ENCODE data around the gene KRT5. TPM values are rescaled to one million over a fixed set of nuclear protein-coding genes. Genes with fewer than 3 reads are reported as not detected.

KRT5 gene
- polyA plus RNA-seq: 10 to 100 TPM in 1 of 3 donors, 1 to 10 TPM in 1, under 1 TPM in 1; 0.99 to 12.1 (median 1.8) TPM

- 86 to 89% (median 87%) methylated on average over 28 to 29 of the region's 29 CpGs for WGBS, 3 donors
- no peak within 1 kb of the TSS for H3K27ac ChIP-seq (ENCODE audit: low read depth, low read length)
Measured at GRCh38 chr12:52519826-52520662, at the start of gene KRT5. Gene KRT5, minus strand, starts transcription at chr12:52520394. Its CDS starts 98 bp downstream, at chr12:52520296.

- H3K27ac ChIP-seq (ENCODE audit: low read depth, low read length): no peak overlapping the region
- WGBS, 3 donors: 83 to 95% (median 92%) methylated on average over 12 of the region's 12 CpGs
Measured at GRCh38 chr12:52568111-52568510, 47.9 kb upstream of the KRT5 start.

GRCh38 chr12:52566847-52567291 lies 46.7 kb upstream of the KRT5 start:
- H3K27ac ChIP-seq (ENCODE audit: low read depth, low read length): no peak overlapping the region
- 43 to 78% (median 75%) methylated on average over 8 of the region's 8 CpGs for WGBS, 3 donors

GRCh38 chr12:52564582-52564981 lies 44.4 kb upstream of the KRT5 start:
- WGBS, 3 donors: 59 to 71% (median 70%) methylated on average over 1 of the region's 1 CpG
- H3K27ac ChIP-seq (ENCODE audit: low read depth, low read length): no peak overlapping the region

- WGBS, 3 donors: 62 to 63% (median 63%) methylated on average over 3 of the region's 3 CpGs
- no peak overlapping the region for H3K27ac ChIP-seq (ENCODE audit: low read depth, low read length)
Measured at GRCh38 chr12:52561880-52562449, 41.8 kb upstream of the KRT5 start.

- 82 to 84% (median 84%) methylated on average over 4 of the region's 4 CpGs for WGBS, 3 donors
- H3K27ac ChIP-seq (ENCODE audit: low read depth, low read length): no peak overlapping the region
Measured at GRCh38 chr12:52559979-52560378, 39.8 kb upstream of the KRT5 start.

- H3K27ac ChIP-seq (ENCODE audit: low read depth, low read length): no peak overlapping the region
- WGBS, 3 donors: 66 to 78% (median 68%) methylated on average over 8 of the region's 8 CpGs
Measured at GRCh38 chr12:52558781-52559445, 38.7 kb upstream of the KRT5 start.

GRCh38 chr12:52557476-52557875 lies 37.3 kb upstream of the KRT5 start:
- 45 to 63% (median 60%) methylated on average over 2 of the region's 2 CpGs for WGBS, 3 donors
- H3K27ac ChIP-seq (ENCODE audit: low read depth, low read length): no peak overlapping the region

- H3K27ac ChIP-seq (ENCODE audit: low read depth, low read length): no peak overlapping the region
Measured at GRCh38 chr12:52555577-52555976, 35.4 kb upstream of the KRT5 start.

GRCh38 chr12:52552681-52553195 lies 32.5 kb upstream of the KRT5 start, which contains the start of gene KRT71:
Gene KRT71, minus strand, starts transcription at chr12:52553145. Its CDS starts 68 bp downstream, at chr12:52553077.
- no peak within 1 kb of the TSS for H3K27ac ChIP-seq (ENCODE audit: low read depth, low read length)
- 79 to 92% (median 85%) methylated on average over 14 of the region's 14 CpGs for WGBS, 3 donors

More at GRCh38 chr12:52555577-52555976, 35.4 kb upstream of the KRT5 start:
- 62 to 84% (median 74%) methylated on average over 6 of the region's 6 CpGs for WGBS, 3 donors

GRCh38 chr12:52552055-52552454 lies 31.9 kb upstream of the KRT5 start:
- WGBS, 3 donors: 59 to 77% (median 74%) methylated on average over 5 of the region's 5 CpGs
- H3K27ac ChIP-seq (ENCODE audit: low read depth, low read length): no peak overlapping the region

GRCh38 chr12:52551216-52551865 lies 31.1 kb upstream of the KRT5 start:
- H3K27ac ChIP-seq (ENCODE audit: low read depth, low read length): no peak overlapping the region
- 36 to 58% (median 49%) methylated on average over 6 of the region's 6 CpGs for WGBS, 3 donors

GRCh38 chr12:52546126-52546525 lies 25.9 kb upstream of the KRT5 start:
- 83 to 88% (median 88%) methylated on average over 15 of the region's 15 CpGs for WGBS, 3 donors
- no peak overlapping the region for H3K27ac ChIP-seq (ENCODE audit: low read depth, low read length)

GRCh38 chr12:52543985-52544883 lies 24.0 kb upstream of the KRT5 start:
- 70 to 81% (median 75%) methylated on average over 17 of the region's 17 CpGs for WGBS, 3 donors
- no peak overlapping the region for H3K27ac ChIP-seq (ENCODE audit: low read depth, low read length)

- H3K27ac ChIP-seq (ENCODE audit: low read depth, low read length): no peak overlapping the region
- 68 to 71% (median 69%) methylated on average over 7 of the region's 7 CpGs for WGBS, 3 donors
Measured at GRCh38 chr12:52542785-52543318, 22.7 kb upstream of the KRT5 start.

GRCh38 chr12:52542157-52542556 lies 22.0 kb upstream of the KRT5 start:
- no peak overlapping the region for H3K27ac ChIP-seq (ENCODE audit: low read depth, low read length)

- 91 to 94% (median 91%) methylated on average over 5 of the region's 5 CpGs for WGBS, 3 donors
Measured at GRCh38 chr12:52541709-52542108, 21.5 kb upstream of the KRT5 start.

More at GRCh38 chr12:52541709-52542108, 21.5 kb upstream of the KRT5 start:
- no peak overlapping the region for H3K27ac ChIP-seq (ENCODE audit: low read depth, low read length)

Data from adipose tissue (tissue), 3 donors.